GM12878 (cell line): ENCODE data around the gene GAMT.

Source experiments
- BMI1 ChIP-seq: fragments of 450-650 bp; IDR thresholded peaks from 2 replicates; pipeline ENCODE4 v1.6.1; 2016; ENCODE audit warnings: mild to moderate bottlenecking, moderate library complexity, borderline replicate concordance
- ETV6 ChIP-seq, 2 experiments: fragments of 450-650 bp in 1 of 2; IDR thresholded peaks in 1 of 2; conservative IDR thresholded peaks in 1 of 2; 2 replicates each; pipeline ENCODE4 v1.6.1; 2014; ENCODE audit warnings: antibody characterized with exemption in 1 of 2, borderline replicate concordance in 1 of 2, low read depth in 1 of 2, mild to moderate bottlenecking in 1 of 2, moderate library complexity in 1 of 2
- EZH2 ChIP-seq: IDR thresholded peaks from 2 replicates; pipeline ENCODE4 v1.6.1; 2012; ENCODE audit warnings: low read depth, mild to moderate bottlenecking, control low read depth, inconsistent platforms, low read length, borderline replicate concordance; ENCODE audit not compliant: control insufficient read depth
- POLR2A ChIP-seq: IDR thresholded peaks from 2 replicates; pipeline ENCODE4 v1.6.1; 2011; ENCODE audit warnings: low read depth, mild to moderate bottlenecking, low read length
- RCOR1 ChIP-seq: conservative IDR thresholded peaks from 2 replicates; pipeline ENCODE4 v1.6.1; 2012; ENCODE audit warnings: low read depth, low read length, improper control_type of control experiment
- ZNF274 ChIP-seq: IDR thresholded peaks from one replicate; pipeline ENCODE4 v1.8.0; 2011; ENCODE audit not compliant: insufficient read length, insufficient read depth
- TF ChIP-seq, protein P1 (sequence below): fragments of 450-650 bp; IDR thresholded peaks from 2 replicates; pipeline ENCODE4 v1.6.1; 2018; ENCODE audit warnings: mild to moderate bottlenecking, low read depth, moderate library complexity; ENCODE audit not compliant: partially characterized antibody
- TF ChIP-seq, protein P2 (sequence below): IDR thresholded peaks from 2 replicates; pipeline ENCODE4 v1.6.1; 2012; ENCODE audit warnings: mild to moderate bottlenecking, low read depth, low read length

DNA sequence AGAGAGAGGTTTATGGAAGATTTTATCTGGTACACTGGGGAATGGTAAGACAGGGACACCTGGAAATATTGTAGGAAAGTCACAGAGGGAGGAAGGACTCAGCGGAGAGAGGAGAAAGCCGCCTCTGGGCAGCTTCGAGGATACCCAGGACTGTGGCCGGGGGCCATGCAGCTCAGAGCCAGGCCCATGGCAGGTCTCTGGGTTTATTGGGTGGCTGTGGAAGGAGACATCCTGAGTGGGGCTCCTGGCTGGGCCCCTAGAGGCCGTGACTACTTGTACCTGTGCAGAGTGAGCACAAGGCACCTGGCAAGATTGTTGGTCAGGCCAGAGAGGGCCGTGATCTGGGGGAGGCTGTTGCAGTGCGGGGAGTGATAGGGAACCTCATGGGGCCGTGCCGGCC lies 9.4 kb upstream of the GAMT start:
- TF ChIP-seq POLR2A, result no peak
- no peak for TF ChIP-seq ETV6 (conservative IDR thresholded peaks at IDR 0.05 in 1 of 2, IDR thresholded peaks at IDR 0.05 in 1 of 2; ENCODE audit: borderline replicate concordance in 1 of 2, low read depth in 1 of 2)
- TF ChIP-seq, protein P1, sequence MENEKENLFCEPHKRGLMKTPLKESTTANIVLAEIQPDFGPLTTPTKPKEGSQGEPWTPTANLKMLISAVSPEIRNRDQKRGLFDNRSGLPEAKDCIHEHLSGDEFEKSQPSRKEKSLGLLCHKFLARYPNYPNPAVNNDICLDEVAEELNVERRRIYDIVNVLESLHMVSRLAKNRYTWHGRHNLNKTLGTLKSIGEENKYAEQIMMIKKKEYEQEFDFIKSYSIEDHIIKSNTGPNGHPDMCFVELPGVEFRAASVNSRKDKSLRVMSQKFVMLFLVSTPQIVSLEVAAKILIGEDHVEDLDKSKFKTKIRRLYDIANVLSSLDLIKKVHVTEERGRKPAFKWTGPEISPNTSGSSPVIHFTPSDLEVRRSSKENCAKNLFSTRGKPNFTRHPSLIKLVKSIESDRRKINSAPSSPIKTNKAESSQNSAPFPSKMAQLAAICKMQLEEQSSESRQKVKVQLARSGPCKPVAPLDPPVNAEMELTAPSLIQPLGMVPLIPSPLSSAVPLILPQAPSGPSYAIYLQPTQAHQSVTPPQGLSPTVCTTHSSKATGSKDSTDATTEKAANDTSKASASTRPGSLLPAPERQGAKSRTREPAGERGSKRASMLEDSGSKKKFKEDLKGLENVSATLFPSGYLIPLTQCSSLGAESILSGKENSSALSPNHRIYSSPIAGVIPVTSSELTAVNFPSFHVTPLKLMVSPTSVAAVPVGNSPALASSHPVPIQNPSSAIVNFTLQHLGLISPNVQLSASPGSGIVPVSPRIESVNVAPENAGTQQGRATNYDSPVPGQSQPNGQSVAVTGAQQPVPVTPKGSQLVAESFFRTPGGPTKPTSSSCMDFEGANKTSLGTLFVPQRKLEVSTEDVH, result no peak
- TF ChIP-seq BMI1, result no peak
- TF ChIP-seq, protein P2, sequence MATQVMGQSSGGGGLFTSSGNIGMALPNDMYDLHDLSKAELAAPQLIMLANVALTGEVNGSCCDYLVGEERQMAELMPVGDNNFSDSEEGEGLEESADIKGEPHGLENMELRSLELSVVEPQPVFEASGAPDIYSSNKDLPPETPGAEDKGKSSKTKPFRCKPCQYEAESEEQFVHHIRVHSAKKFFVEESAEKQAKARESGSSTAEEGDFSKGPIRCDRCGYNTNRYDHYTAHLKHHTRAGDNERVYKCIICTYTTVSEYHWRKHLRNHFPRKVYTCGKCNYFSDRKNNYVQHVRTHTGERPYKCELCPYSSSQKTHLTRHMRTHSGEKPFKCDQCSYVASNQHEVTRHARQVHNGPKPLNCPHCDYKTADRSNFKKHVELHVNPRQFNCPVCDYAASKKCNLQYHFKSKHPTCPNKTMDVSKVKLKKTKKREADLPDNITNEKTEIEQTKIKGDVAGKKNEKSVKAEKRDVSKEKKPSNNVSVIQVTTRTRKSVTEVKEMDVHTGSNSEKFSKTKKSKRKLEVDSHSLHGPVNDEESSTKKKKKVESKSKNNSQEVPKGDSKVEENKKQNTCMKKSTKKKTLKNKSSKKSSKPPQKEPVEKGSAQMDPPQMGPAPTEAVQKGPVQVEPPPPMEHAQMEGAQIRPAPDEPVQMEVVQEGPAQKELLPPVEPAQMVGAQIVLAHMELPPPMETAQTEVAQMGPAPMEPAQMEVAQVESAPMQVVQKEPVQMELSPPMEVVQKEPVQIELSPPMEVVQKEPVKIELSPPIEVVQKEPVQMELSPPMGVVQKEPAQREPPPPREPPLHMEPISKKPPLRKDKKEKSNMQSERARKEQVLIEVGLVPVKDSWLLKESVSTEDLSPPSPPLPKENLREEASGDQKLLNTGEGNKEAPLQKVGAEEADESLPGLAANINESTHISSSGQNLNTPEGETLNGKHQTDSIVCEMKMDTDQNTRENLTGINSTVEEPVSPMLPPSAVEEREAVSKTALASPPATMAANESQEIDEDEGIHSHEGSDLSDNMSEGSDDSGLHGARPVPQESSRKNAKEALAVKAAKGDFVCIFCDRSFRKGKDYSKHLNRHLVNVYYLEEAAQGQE, result no peak
- no peak for TF ChIP-seq EZH2
- no peak for TF ChIP-seq RCOR1
- no peak for TF ChIP-seq ZNF274
